ENCODE data around the gene AATK.

GRCh38 chr17:81086789-81087551 lies 79.1 kb downstream of the AATK start:
- TF ChIP-seq CTCF (IDR thresholded peaks at IDR 0.05) (no peak), POLR2A (IDR thresholded peaks at IDR 0.05) (no peak), EP300 (IDR thresholded peaks at IDR 0.05) (no peak)

Data from tibial nerve (tissue), 4 donors.